Heart right ventricle (tissue), 16 donors: ENCODE measurements around the gene CEP20. TPM values are rescaled to one million over a fixed set of nuclear protein-coding genes. Genes with fewer than 3 reads are reported as not detected.

Source experiments
- ATAC-seq, 8 donors: fragments of 200-7000 bp; cut with Tn5 transposase; one replicate each; pipeline ENCODE4 v1.9.1; 2020; ENCODE audit warnings: mild to moderate bottlenecking in 8 of 8, moderate library complexity in 8 of 8, moderate number of reproducible peaks in 1 of 8
- DNase-seq, 2 donors: peaks; one replicate each; pipeline ENCODE4 v3.0.0-alpha.2; 2020
- H3K27ac ChIP-seq, 10 donors: fragments of 200-600 bp; sonication (generic) in 2 of 10; one replicate each; pipeline versions ENCODE4 v1.5.0 to v1.8.0; 2020 to 2022; ENCODE audit warnings: mild to moderate bottlenecking in 3 of 10
- H3K27me3 ChIP-seq, 7 donors: fragments of 200-600 bp; one replicate each; pipeline ENCODE4 v1.8.0; 2021 to 2022; ENCODE audit warnings: mild to moderate bottlenecking in 2 of 7
- H3K36me3 ChIP-seq, 9 donors: fragments of 200-600 bp; sonication (generic) in 1 of 9; one replicate each; pipeline versions ENCODE4 v1.5.0 to v1.8.0; 2020 to 2022; ENCODE audit warnings: mild to moderate bottlenecking in 2 of 9
- H3K4me1 ChIP-seq, 9 donors: fragments of 200-600 bp; sonication (generic) in 1 of 9; one replicate each; pipeline versions ENCODE4 v1.5.0 to v1.8.0; 2020 to 2022; ENCODE audit warnings: mild to moderate bottlenecking in 4 of 9
- H3K4me3 ChIP-seq, 10 donors: fragments of 200-600 bp; sonication (generic) in 2 of 10; one replicate each; pipeline versions ENCODE4 v1.5.0 to v1.8.0; 2020 to 2022; ENCODE audit warnings: mild to moderate bottlenecking in 7 of 10, moderate library complexity in 2 of 10
- H3K9me3 ChIP-seq, 11 donors: fragments of 200-600 bp in 10 of 11; sonication (generic) in 2 of 11; one replicate each; pipeline versions ENCODE4 v1.5.0 to v1.8.0; 2013 to 2022; ENCODE audit warnings: mild to moderate bottlenecking in 2 of 11, control low read depth in 1 of 11, moderate library complexity in 1 of 11
- WGBS, 2 donors: extraction: QIAGEN DNeasy Blood & Tissue Kit; methylation state at CpG; one replicate each; pipeline ENCODE4 v1.1.7; 2013; ENCODE audit warnings: inconsistent platforms in 1 of 2; 5-methylcytosine and 5-hydroxymethylcytosine counted together
- intact Hi-C, 10 donors: fragments of 100-400 bp; cut with DNase I; formaldehyde crosslinking; loops; one replicate each; pipeline versions ENCODE4 v1.11.1 to v1.14.2; 2022
- polyA plus RNA-seq, 2 donors: library from polyadenylated mRNA; stranded (reverse); fragments of 200-250 nt; gene quantifications; one replicate each; pipeline ENCODE4 v1.2.3, GENCODE V29; 2013
- total RNA-seq, 10 donors: library from RNA; stranded (reverse); fragmentation: NEBNext Ultra II Directional in 3 of 10; extraction: Animal tissue kit (Norgen Biotek cat#: 25700) in 3 of 10; gene quantifications; one replicate each; pipeline versions ENCODE4 v1.2.1 to v1.2.4, GENCODE V29; 2021 to 2023
- TF ChIP-seq, protein P1 (sequence below), 9 donors: fragments of 200-600 bp; sonication (generic) in 2 of 9; IDR thresholded peaks; one replicate each; pipeline versions ENCODE4 v1.5.0 to v1.8.0; 2021 to 2022; ENCODE audit warnings: antibody characterized with exemption in 9 of 9, mild to moderate bottlenecking in 5 of 9, moderate library complexity in 1 of 9
- donor health status: Arrhythmogenic right ventricular cardiomyopathy.
- donor health status: ischemic (EF 13 %, LVEDD 7.1; RV severe dilation, severe dysfunction).
- donor health status: healthy with polysubstance abuse.
- donor health status: DM: no; HTN: yes; CAD: no.
- donor health status: DM: no; HTN: no; CAD: no.
- donor health status: ischemic (EF 25% LVEDD 6.9; RV normal size, moderate dysfunction).
- donor health status: ischemic (EF 25% LVEDD 5.7; RV mildly dilated, moderate dysfunction).
- donor health status: healthy.
- donor health status: DM: yes; HTN: yes; CAD: no.
- donor health status: Ischemic cardiomyopathy.
- donor health status: ischemic (EF 35%, LVEDD 5.7; RV mildly dilated, moderate dysfunction).
- donor health status: nonischemic (EF 11% LVEDD 7.7; RV severe dilation, severe dysfunction).
- donor health status: DM: yes; HTN: yes; CAD: no.
- donor health status: PGD.
- donor health status: ischemic (EF 29% LVEDD 5.4; RV normal size, mild dysfunction).
- donor health status: nonischemic (EF 23%, LVEDD 6.1; RV moderate dilation, normal function).

CEP20 gene
- total and polyA plus RNA-seq, 12 donors: 14.8 to 42.6 (median 32.1) TPM

DNA sequence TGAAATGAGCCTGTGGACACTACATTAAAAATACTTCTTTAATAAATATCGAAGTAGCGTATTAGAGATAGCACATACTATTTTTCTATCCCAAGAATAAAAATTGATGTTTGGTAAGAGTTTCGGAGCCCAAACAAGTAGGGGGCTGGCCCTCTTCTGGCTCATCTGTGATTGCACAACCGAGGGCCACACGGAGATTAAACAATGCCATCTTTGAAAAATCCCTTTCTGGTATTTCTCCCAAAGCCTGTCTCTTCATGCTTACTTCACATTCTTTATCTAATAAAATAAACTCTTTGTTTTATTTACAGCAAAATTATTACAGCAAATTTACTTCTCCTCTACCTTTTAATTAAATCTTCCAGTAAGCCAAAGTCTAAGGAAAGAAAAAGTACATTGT is 22.0 kb downstream of the CEP20 start:
- peaks cover 0 to 68% (median 30%) of the 10 kb centered on the region in 9 donors for H3K36me3 ChIP-seq
- H3K4me3 ChIP-seq: no peak overlapping the region
- H3K4me1 ChIP-seq: peaks cover 0 to 5% (median 0%) of the 10 kb centered on the region in 9 donors
- DNase-seq: no peak
- 89 to 93% methylated on average over 5 of the region's 5 CpGs for WGBS, 2 donors
- TF ChIP-seq, protein P1, sequence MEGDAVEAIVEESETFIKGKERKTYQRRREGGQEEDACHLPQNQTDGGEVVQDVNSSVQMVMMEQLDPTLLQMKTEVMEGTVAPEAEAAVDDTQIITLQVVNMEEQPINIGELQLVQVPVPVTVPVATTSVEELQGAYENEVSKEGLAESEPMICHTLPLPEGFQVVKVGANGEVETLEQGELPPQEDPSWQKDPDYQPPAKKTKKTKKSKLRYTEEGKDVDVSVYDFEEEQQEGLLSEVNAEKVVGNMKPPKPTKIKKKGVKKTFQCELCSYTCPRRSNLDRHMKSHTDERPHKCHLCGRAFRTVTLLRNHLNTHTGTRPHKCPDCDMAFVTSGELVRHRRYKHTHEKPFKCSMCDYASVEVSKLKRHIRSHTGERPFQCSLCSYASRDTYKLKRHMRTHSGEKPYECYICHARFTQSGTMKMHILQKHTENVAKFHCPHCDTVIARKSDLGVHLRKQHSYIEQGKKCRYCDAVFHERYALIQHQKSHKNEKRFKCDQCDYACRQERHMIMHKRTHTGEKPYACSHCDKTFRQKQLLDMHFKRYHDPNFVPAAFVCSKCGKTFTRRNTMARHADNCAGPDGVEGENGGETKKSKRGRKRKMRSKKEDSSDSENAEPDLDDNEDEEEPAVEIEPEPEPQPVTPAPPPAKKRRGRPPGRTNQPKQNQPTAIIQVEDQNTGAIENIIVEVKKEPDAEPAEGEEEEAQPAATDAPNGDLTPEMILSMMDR (IDR thresholded peaks at IDR 0.05): no peak
- H3K9me3 ChIP-seq: no peaks in the 10 kb centered on the region
- no peaks in the 10 kb centered on the region for H3K27me3 ChIP-seq
- intact Hi-C loops: no loop called here
- H3K27ac ChIP-seq: no peak overlapping the region
- ATAC-seq: no peak

GRCh38 chr16:15865742-15866141 is 22.7 kb downstream of the CEP20 start:
- Histone ChIP-seq H3K27ac (no peak overlapping the region), H3K36me3 (peaks cover 0 to 61% (median 24%) of the 10 kb centered on the region in 9 donors), H3K9me3 (no peaks in the 10 kb centered on the region), H3K4me1 (peaks cover 0 to 5% (median 0%) of the 10 kb centered on the region in 9 donors), H3K4me3 (no peak overlapping the region), H3K27me3 (no peaks in the 10 kb centered on the region)
- ATAC-seq: no peak
- intact Hi-C loops: no loop called here
- no peak for DNase-seq
- TF ChIP-seq, protein P1 (IDR thresholded peaks at IDR 0.05): no peak
- 58 to 61% methylated on average over 7 of the region's 7 CpGs for WGBS, 2 donors

- Histone ChIP-seq H3K36me3 (peaks cover 0 to 53% (median 23%) of the 10 kb centered on the region in 9 donors), H3K27ac (no peak overlapping the region), H3K4me1 (peaks cover 0 to 2% (median 0%) of the 10 kb centered on the region in 9 donors), H3K4me3 (no peak overlapping the region), H3K27me3 (no peaks in the 10 kb centered on the region), H3K9me3 (no peaks in the 10 kb centered on the region)
- ATAC-seq (no peak), DNase-seq (no peak)
- intact Hi-C loops: no loop called here
- WGBS, 2 donors: 94 to 95% methylated on average over 5 of the region's 5 CpGs
- TF ChIP-seq, protein P1 (IDR thresholded peaks at IDR 0.05): no peak
Observed at GRCh38 chr16:15864939-15865338, 23.5 kb downstream of the CEP20 start.

GRCh38 chr16:15861996-15862395 is 26.4 kb downstream of the CEP20 start:
- DNase-seq (no peak), ATAC-seq (no peak)
- Histone ChIP-seq H3K36me3 (peaks cover 0 to 23% (median 10%) of the 10 kb centered on the region in 9 donors), H3K4me1 (peaks cover 0 to 14% (median 10%) of the 10 kb centered on the region in 9 donors), H3K4me3 (no peak overlapping the region), H3K27ac (no peak overlapping the region), H3K9me3 (no peaks in the 10 kb centered on the region), H3K27me3 (peaks cover 0 to 20% (median 10%) of the 10 kb centered on the region in 7 donors)
- WGBS, 2 donors: 88 to 92% methylated on average over 3 of the region's 3 CpGs
- intact Hi-C loops: no loop called here
- TF ChIP-seq, protein P1 (IDR thresholded peaks at IDR 0.05): no peak
